ENCODE results near the gene FAM20A. TPM values are rescaled to one million over a fixed set of nuclear protein-coding genes. Genes with fewer than 3 reads are reported as not detected.

The FAM20A gene
- total and polyA plus RNA-seq, 4 donors = 69.7 to 101 (median 79.0) TPM

DNA sequence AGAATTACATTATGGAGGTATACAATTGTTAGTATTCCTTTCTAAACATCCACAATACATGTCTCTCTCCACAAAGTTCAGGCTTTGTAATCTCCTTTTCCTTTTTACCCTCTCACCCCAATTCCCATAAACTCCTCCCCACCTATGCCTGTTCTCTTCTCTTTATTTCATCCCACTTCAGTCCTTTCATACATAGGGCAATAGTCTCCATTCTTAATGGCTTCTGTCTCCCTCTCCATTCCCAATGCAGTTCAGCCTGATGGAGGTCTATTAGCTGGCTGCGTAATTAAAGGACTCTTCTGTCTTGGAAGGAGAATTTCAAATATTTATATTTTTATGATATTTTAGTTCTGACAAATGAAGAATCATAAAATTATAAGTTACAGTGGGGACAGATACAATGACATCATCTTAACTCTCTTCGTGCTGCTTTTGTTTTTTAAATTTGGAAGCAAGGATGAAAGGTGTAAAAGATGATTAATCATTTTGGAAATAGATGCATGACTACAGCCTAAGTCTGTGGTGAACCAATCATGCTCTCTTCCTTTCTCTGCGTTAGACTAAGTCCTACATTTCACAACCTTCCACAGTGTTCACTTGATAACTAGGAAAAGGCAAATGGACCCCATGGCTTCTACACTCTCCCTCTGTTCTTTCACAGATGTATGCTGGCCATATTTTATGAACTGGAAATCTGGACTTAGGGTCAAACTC is 11.2 kb upstream of the FAM20A start:
- no peak overlapping the region for H3K9ac ChIP-seq (ENCODE audit: insufficient read depth in 1 of 2, low read length in 2 of 2)
- 67 to 74% methylated on average over 3 of the region's 3 CpGs for WGBS, 2 donors
- no peak for DNase-seq
- H3K4me1 ChIP-seq (ENCODE audit: control insufficient read depth in 5 of 5, insufficient read depth in 5 of 5, low read length in 5 of 5) = no peaks in the 10 kb centered on the region
- TF ChIP-seq, protein P1, sequence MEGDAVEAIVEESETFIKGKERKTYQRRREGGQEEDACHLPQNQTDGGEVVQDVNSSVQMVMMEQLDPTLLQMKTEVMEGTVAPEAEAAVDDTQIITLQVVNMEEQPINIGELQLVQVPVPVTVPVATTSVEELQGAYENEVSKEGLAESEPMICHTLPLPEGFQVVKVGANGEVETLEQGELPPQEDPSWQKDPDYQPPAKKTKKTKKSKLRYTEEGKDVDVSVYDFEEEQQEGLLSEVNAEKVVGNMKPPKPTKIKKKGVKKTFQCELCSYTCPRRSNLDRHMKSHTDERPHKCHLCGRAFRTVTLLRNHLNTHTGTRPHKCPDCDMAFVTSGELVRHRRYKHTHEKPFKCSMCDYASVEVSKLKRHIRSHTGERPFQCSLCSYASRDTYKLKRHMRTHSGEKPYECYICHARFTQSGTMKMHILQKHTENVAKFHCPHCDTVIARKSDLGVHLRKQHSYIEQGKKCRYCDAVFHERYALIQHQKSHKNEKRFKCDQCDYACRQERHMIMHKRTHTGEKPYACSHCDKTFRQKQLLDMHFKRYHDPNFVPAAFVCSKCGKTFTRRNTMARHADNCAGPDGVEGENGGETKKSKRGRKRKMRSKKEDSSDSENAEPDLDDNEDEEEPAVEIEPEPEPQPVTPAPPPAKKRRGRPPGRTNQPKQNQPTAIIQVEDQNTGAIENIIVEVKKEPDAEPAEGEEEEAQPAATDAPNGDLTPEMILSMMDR (IDR thresholded peaks at IDR 0.05; ENCODE audit: control extremely low read depth, extremely low read depth) = no peak
- ATAC-seq (ENCODE audit: insufficient read depth, low FRiP score) = no peak
- H3K9me3 ChIP-seq (ENCODE audit: control insufficient read depth in 4 of 4, insufficient read depth in 3 of 4, low read length in 3 of 4) = peaks cover 0 to 14% (median 3%) of the 10 kb centered on the region in 4 donors
- no peaks in the 10 kb centered on the region for H3K36me3 ChIP-seq (ENCODE audit: control insufficient read depth in 4 of 4, insufficient read depth in 4 of 4, low read length in 4 of 4)
- H3K27me3 ChIP-seq (ENCODE audit: control insufficient read depth in 3 of 3, insufficient read depth in 3 of 3, low read length in 2 of 3) = no peaks in the 10 kb centered on the region
- H3K4me3 ChIP-seq = no peak overlapping the region
- H3K27ac ChIP-seq (ENCODE audit: low read depth in 1 of 2, low read length in 1 of 2) = no peak overlapping the region

DNA sequence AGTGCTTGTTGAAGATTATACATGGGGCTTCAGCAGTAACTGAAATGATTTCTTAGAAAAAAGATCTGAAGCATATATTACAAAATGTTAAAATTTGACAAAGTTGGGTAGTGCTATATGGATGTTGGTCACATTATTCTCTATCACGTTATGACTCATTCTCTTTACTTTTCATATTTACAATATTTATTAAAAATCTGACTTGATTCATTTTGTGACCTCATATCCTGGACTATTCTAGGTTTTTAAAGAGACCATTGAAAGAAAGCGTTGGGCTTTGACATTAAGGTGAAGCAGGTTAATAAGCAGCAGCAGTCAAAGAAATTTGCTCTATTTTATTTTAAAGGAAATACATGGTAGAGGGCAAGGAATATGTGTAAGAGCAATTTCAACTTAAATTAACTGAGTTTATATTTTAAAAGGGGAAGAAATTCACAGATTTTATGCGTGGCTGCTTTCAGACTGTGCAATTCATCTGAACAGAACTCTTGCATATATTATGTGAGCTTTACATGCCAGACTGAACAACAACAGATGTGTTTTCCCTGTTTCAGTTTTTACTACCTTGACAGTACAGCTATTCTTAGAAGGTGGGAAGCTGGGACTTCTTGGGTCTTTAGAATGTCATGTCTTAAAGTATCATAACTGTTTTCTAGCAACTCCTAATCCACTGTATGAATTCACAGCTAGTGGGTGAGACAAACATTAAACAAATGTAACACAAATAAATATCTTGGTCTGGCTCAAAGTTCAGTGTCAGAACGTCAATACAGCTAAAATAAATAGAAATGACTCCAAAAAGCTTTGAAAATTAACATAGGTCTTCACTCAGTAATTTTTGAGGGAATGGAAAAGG is 10.4 kb upstream of the FAM20A start:
- no peak for DNase-seq
- no peaks in the 10 kb centered on the region for H3K36me3 ChIP-seq (ENCODE audit: control insufficient read depth in 4 of 4, insufficient read depth in 4 of 4, low read length in 4 of 4)
- TF ChIP-seq, protein P1 (IDR thresholded peaks at IDR 0.05; ENCODE audit: control extremely low read depth, extremely low read depth) = no peak
- no peaks in the 10 kb centered on the region for H3K27me3 ChIP-seq (ENCODE audit: control insufficient read depth in 3 of 3, insufficient read depth in 3 of 3, low read length in 2 of 3)
- 72 to 82% methylated on average over 4 of the region's 4 CpGs for WGBS, 2 donors
- no peaks in the 10 kb centered on the region for H3K4me1 ChIP-seq (ENCODE audit: control insufficient read depth in 5 of 5, insufficient read depth in 5 of 5, low read length in 5 of 5)
- no peak overlapping the region for H3K27ac ChIP-seq (ENCODE audit: low read depth in 1 of 2, low read length in 1 of 2)
- H3K4me3 ChIP-seq = no peak overlapping the region
- ATAC-seq (ENCODE audit: insufficient read depth, low FRiP score) = no peak
- no peak overlapping the region for H3K9ac ChIP-seq (ENCODE audit: insufficient read depth in 1 of 2, low read length in 2 of 2)
- peaks cover 0 to 14% (median 3%) of the 10 kb centered on the region in 4 donors for H3K9me3 ChIP-seq (ENCODE audit: control insufficient read depth in 4 of 4, insufficient read depth in 3 of 4, low read length in 3 of 4)

DNA sequence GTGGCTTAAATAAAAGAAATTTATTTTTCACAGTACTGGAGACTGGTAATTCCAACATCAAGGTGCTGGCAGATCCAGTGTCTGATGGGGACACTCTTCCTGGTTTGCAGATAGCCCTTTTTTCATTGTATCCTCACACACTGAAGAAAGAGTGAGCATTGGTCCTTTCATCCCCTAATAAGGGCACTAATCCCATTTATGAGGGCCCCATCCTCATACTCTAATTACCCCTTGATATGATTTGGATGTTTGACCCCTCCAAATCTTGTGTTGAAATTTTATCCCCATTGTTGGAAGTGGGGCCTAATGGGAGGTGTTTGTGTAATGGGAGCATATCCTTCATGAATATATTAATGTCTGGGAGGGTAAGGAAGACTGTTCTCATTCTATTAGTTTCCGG is 9.4 kb upstream of the FAM20A start:
- WGBS, 2 donors = 97 to 100% methylated on average over 1 of the region's 1 CpG
- Histone ChIP-seq H3K4me3 (no peak overlapping the region), H3K36me3 (ENCODE audit: control insufficient read depth in 4 of 4, insufficient read depth in 4 of 4, low read length in 4 of 4) (no peaks in the 10 kb centered on the region), H3K4me1 (ENCODE audit: control insufficient read depth in 5 of 5, insufficient read depth in 5 of 5, low read length in 5 of 5) (peaks cover 0 to 3% (median 0%) of the 10 kb centered on the region in 5 donors), H3K9ac (ENCODE audit: insufficient read depth in 1 of 2, low read length in 2 of 2) (no peak overlapping the region), H3K27me3 (ENCODE audit: control insufficient read depth in 3 of 3, insufficient read depth in 3 of 3, low read length in 2 of 3) (no peaks in the 10 kb centered on the region), H3K9me3 (ENCODE audit: control insufficient read depth in 4 of 4, insufficient read depth in 3 of 4, low read length in 3 of 4) (peaks cover 0 to 14% (median 3%) of the 10 kb centered on the region in 4 donors), H3K27ac (ENCODE audit: low read depth in 1 of 2, low read length in 1 of 2) (no peak overlapping the region)
- no peak for ATAC-seq (ENCODE audit: insufficient read depth, low FRiP score)
- TF ChIP-seq, protein P1 (IDR thresholded peaks at IDR 0.05; ENCODE audit: control extremely low read depth, extremely low read depth) = no peak
- no peak for DNase-seq
